Left ventricle myocardium inferior (tissue), 1 donor: Measurements from ENCODE around the gene BRINP3. TPM values are rescaled to one million over a fixed set of nuclear protein-coding genes. Genes with fewer than 3 reads are reported as not detected.

Experiments
- DNase-seq: peaks from one replicate; pipeline ENCODE4 v3.0.0-alpha.2; 2020
- H3K27ac ChIP-seq: fragments of 200-600 bp; replicated peaks from 2 replicates; pipeline ENCODE4 v1.8.0; 2021
- H3K27me3 ChIP-seq: fragments of 200-600 bp; 2 replicates; pipeline ENCODE4 v1.8.0; 2021; ENCODE audit warnings: low read depth
- H3K36me3 ChIP-seq: fragments of 200-600 bp; 2 replicates; pipeline ENCODE4 v1.8.0; 2021
- H3K4me1 ChIP-seq: fragments of 200-600 bp; 2 replicates; pipeline ENCODE4 v1.8.0; 2021
- H3K4me3 ChIP-seq: fragments of 200-600 bp; 2 replicates; pipeline ENCODE4 v1.8.0; 2021; ENCODE audit warnings: mild to moderate bottlenecking, moderate library complexity
- H3K9me3 ChIP-seq: fragments of 200-600 bp; replicated peaks from 2 replicates; pipeline ENCODE4 v1.8.0; 2021
- intact Hi-C: fragments of 100-400 bp; cut with micrococcal nuclease; formaldehyde crosslinking; loops from one replicate; pipeline ENCODE4 v1.11.0; 2022
- total RNA-seq: library from RNA; stranded (reverse); fragmentation: NEBNext Ultra II Directional; extraction: Animal tissue kit (Norgen Biotek cat#: 25700); gene quantifications from one replicate; pipeline ENCODE4 v1.2.1, GENCODE V29; 2021
- TF ChIP-seq, protein P1 (sequence below): fragments of 200-600 bp; IDR thresholded peaks from 2 replicates; pipeline ENCODE4 v1.8.0; 2021; ENCODE audit warnings: antibody characterized with exemption, mild to moderate bottlenecking, borderline replicate concordance
- donor health status: DM: no; HTN: yes; CAD: no; lungs with severe emphysema.

The BRINP3 gene
- total RNA-seq, 1 donor from 2014 or later: 5.4 TPM

DNA sequence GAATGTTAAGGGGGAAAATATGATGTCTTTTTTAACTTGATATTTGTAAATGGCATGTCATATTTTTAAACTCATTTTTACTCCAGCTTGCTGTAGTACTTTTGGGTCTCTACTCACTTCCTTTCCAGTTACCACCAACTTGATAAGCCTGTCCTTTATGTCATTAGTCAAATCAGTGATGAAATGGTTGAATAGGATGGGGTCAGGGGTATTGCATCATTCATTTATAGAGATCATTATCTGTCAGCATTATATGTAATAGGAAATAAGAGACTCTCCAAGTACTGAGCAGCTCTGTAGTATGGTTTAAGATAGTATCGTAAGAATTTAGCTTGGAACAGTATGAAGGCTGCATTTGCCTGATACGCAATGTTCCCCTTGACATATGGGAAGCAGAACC lies 227.3 kb downstream of the BRINP3 start:
- Histone ChIP-seq H3K27me3 (no peaks in the 10 kb centered on the region), H3K27ac (no peak overlapping the region), H3K36me3 (no peaks in the 10 kb centered on the region), H3K9me3 (peaks cover 32% of the 10 kb centered on the region), H3K4me1 (no peaks in the 10 kb centered on the region), H3K4me3 (no peak overlapping the region)
- intact Hi-C loops: no loop called here
- TF ChIP-seq, protein P1, sequence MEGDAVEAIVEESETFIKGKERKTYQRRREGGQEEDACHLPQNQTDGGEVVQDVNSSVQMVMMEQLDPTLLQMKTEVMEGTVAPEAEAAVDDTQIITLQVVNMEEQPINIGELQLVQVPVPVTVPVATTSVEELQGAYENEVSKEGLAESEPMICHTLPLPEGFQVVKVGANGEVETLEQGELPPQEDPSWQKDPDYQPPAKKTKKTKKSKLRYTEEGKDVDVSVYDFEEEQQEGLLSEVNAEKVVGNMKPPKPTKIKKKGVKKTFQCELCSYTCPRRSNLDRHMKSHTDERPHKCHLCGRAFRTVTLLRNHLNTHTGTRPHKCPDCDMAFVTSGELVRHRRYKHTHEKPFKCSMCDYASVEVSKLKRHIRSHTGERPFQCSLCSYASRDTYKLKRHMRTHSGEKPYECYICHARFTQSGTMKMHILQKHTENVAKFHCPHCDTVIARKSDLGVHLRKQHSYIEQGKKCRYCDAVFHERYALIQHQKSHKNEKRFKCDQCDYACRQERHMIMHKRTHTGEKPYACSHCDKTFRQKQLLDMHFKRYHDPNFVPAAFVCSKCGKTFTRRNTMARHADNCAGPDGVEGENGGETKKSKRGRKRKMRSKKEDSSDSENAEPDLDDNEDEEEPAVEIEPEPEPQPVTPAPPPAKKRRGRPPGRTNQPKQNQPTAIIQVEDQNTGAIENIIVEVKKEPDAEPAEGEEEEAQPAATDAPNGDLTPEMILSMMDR: no peak
- DNase-seq: no peak

DNA sequence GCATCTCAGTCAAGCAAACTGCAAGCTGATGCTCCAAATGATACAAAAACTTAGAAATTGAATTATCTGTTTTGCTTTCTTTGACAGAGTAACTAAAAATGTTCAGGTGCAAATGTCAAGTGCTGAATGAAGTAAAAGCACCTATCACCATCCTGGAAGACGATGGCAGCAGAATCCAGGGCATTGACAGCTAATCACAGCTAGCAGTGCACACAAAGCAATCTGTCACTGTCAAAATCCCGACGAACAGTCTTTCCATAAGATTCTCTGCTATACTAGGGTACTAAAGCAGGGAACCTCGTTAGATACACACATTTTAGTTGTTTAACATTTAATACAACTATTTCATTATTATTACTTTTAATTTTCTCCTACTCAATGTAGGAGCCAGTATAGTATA lies 233.3 kb downstream of the BRINP3 start:
- Histone ChIP-seq H3K4me3 (no peak overlapping the region), H3K4me1 (no peaks in the 10 kb centered on the region), H3K27ac (no peak overlapping the region), H3K27me3 (no peaks in the 10 kb centered on the region), H3K9me3 (peaks cover 8% of the 10 kb centered on the region), H3K36me3 (no peaks in the 10 kb centered on the region)
- TF ChIP-seq, protein P1: no peak
- DNase-seq: no peak
- intact Hi-C loops: no loop called here

DNA sequence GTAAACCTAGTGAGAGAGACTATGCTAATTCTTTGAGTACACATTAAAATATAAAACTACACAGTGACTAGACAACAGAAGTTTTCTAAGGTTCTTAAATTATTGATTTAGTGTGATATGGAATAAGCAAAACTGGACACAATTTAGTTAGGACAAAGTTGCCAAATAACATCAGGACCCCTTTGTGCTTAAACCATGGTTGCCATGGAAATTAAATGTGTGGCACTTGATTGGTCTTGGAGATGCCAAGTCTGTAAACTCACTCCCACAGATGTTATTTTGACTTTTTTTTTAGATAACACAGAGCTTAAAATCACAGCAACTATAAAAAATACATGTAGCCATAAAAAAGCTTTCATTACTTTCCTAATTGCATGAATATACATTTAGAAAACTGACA lies 234.6 kb downstream of the BRINP3 start:
- Histone ChIP-seq H3K9me3 (peaks cover 8% of the 10 kb centered on the region), H3K27ac (no peak overlapping the region), H3K4me1 (no peaks in the 10 kb centered on the region), H3K4me3 (no peak overlapping the region), H3K27me3 (no peaks in the 10 kb centered on the region), H3K36me3 (no peaks in the 10 kb centered on the region)
- no peak for DNase-seq
- intact Hi-C loops: no loop called here
- TF ChIP-seq, protein P1: no peak

DNA sequence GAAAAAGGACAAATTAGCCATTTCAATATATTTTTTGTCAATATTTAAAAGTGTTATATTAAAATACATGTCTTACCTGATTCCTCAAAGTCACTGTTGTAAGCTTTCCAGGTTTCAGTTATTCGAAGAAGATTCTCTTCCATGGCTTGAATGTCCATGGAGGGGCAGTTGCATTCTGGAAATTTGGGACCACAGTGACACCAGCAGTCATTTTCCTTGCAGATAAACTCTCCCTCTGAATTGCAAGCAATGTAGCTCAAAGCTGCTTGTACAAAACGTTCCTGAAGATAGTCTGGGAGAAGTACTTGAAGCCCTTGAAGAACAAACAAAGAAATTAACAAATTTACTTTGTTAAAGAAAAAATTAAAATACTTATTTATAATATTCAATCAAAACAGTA lies 251.7 kb downstream of the BRINP3 start:
- TF ChIP-seq, protein P1: no peak
- no peaks in the 10 kb centered on the region for H3K27me3 ChIP-seq
- no peak for DNase-seq
- H3K4me3 ChIP-seq: no peak overlapping the region
- H3K36me3 ChIP-seq: no peaks in the 10 kb centered on the region
- intact Hi-C loops: no loop called here
- no peak overlapping the region for H3K27ac ChIP-seq
- peaks cover 5% of the 10 kb centered on the region for H3K9me3 ChIP-seq
- no peaks in the 10 kb centered on the region for H3K4me1 ChIP-seq

DNA sequence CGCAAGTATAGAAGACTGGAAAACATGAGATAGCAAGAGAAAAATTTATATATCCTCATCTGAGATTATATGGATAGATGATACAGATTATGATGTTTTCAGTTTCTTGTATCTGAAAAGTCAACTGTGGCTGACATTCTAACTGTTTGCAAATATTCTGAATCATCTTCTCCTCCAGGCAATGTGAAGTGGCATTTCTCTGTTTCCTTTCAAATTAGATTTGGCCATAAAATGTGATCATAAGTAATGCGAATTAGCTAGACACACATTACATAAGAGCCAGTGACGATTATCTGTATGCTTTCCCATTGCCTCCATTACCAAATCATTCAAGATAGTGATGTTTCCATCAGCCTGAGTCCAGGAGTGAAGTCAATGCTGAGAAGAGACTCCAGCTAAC lies 265.2 kb downstream of the BRINP3 start:
- no peaks in the 10 kb centered on the region for H3K4me1 ChIP-seq
- no peak overlapping the region for H3K27ac ChIP-seq
- no peak for DNase-seq
- intact Hi-C loops: no loop called here
- TF ChIP-seq, protein P1: no peak
- H3K9me3 ChIP-seq: no peaks in the 10 kb centered on the region
- H3K36me3 ChIP-seq: no peaks in the 10 kb centered on the region
- H3K27me3 ChIP-seq: no peaks in the 10 kb centered on the region
- H3K4me3 ChIP-seq: no peak overlapping the region

DNA sequence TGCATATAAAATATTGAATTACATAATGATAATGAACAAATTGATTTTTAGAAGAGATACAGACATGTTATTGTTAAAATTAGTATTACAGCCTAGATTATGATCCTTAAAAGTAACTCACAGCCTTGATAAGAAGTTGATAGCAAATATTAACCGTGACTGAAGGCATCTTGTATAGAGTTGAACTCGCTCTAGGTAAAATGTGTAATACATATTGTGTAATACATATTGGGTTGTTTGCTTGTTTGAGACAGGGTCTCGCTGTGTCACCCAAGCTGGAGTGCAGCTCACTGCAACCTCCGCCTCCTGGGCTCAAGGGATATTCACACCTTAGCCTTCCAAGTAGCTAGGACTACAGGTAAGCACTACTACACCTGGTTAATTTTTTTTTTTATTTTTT lies 269.9 kb downstream of the BRINP3 start:
- no peaks in the 10 kb centered on the region for H3K4me1 ChIP-seq
- DNase-seq: no peak
- intact Hi-C loops: no loop called here
- TF ChIP-seq, protein P1: no peak
- no peaks in the 10 kb centered on the region for H3K27me3 ChIP-seq
- H3K27ac ChIP-seq: no peak overlapping the region
- peaks cover 7% of the 10 kb centered on the region for H3K9me3 ChIP-seq
- H3K4me3 ChIP-seq: no peak overlapping the region
- H3K36me3 ChIP-seq: no peaks in the 10 kb centered on the region
